ENCODE results near the gene HES2. TPM values are rescaled to one million over a fixed set of nuclear protein-coding genes. Genes with fewer than 3 reads are reported as not detected.

Gene HES2
- total and polyA plus RNA-seq, 4 donors: 0.26 to 5.0 (median 2.7) TPM

DNA sequence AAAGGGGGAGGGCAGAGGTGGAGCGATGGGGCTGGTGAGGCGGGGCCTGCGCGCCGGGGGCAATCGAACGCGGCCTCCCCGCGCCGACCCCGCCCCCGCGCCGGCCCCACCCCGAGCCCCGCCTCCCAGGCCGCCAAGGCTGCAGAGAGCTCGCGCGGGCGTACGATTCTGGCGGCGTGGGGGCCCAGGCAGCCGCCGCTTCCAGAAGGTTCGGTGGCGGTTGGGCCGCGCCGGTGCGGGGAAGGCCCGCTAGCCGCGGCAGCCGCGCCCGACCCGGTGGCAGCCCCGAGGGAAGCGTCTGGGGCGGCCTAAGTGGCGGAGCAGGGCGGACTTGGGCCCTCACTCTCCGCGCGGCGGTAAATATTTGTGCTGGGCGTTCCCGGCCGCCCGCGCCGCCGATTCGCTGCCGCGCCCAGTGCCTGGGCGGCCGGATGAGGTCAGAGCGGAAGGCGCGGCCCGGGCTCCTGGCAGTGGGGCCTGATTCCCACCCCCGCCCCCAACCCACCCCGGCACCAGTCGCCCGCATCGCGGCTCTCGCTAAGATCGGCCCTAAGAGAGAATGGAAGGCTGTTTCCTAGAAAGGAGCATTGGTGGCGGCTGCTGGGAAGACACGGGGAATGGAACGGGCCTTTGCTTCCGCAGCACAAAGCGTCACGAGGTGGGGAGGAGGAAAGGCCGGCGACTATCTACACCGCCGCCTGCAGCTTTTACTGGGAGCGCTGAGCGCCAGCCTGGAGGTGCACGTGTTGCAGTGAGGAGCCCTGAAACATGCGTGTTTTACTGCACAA is 26.1 kb downstream of the HES2 start, which contains the start of gene ACOT7:
TSS of gene ACOT7 (minus strand) at position 368 of the 788 bp plus-strand sequence. CDS start 368 bp downstream, outside the sequence.
- TF ChIP-seq, protein P1, sequence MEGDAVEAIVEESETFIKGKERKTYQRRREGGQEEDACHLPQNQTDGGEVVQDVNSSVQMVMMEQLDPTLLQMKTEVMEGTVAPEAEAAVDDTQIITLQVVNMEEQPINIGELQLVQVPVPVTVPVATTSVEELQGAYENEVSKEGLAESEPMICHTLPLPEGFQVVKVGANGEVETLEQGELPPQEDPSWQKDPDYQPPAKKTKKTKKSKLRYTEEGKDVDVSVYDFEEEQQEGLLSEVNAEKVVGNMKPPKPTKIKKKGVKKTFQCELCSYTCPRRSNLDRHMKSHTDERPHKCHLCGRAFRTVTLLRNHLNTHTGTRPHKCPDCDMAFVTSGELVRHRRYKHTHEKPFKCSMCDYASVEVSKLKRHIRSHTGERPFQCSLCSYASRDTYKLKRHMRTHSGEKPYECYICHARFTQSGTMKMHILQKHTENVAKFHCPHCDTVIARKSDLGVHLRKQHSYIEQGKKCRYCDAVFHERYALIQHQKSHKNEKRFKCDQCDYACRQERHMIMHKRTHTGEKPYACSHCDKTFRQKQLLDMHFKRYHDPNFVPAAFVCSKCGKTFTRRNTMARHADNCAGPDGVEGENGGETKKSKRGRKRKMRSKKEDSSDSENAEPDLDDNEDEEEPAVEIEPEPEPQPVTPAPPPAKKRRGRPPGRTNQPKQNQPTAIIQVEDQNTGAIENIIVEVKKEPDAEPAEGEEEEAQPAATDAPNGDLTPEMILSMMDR (IDR thresholded peaks at IDR 0.05; ENCODE audit: control extremely low read depth, extremely low read depth): no peak
- H3K27me3 ChIP-seq (ENCODE audit: control insufficient read depth in 3 of 3, insufficient read depth in 3 of 3, low read length in 2 of 3): no peaks in the 10 kb centered on the region
- peak; percentile 98 for ATAC-seq (ENCODE audit: insufficient read depth, low FRiP score)

GRCh38 chr1:6392809-6393399 is 26.8 kb downstream of the HES2 start:
- Histone ChIP-seq H3K9me3 (ENCODE audit: control insufficient read depth in 4 of 4, insufficient read depth in 3 of 4, low read length in 3 of 4) (no peaks in the 10 kb centered on the region), H3K4me1 (ENCODE audit: control insufficient read depth in 5 of 5, insufficient read depth in 5 of 5, low read length in 5 of 5) (peaks cover 0 to 16% (median 6%) of the 10 kb centered on the region in 5 donors), H3K27me3 (ENCODE audit: control insufficient read depth in 3 of 3, insufficient read depth in 3 of 3, low read length in 2 of 3) (no peaks in the 10 kb centered on the region), H3K27ac (ENCODE audit: low read depth in 1 of 2, low read length in 1 of 2) (peak overlapping the region in 1 of 2 donors; percentile 74), H3K9ac (ENCODE audit: insufficient read depth in 1 of 2, low read length in 2 of 2) (no peak overlapping the region), H3K4me3 (peak overlapping the region; percentile 73), H3K36me3 (ENCODE audit: control insufficient read depth in 4 of 4, insufficient read depth in 4 of 4, low read length in 4 of 4) (no peaks in the 10 kb centered on the region)
- TF ChIP-seq, protein P1 (IDR thresholded peaks at IDR 0.05; ENCODE audit: control extremely low read depth, extremely low read depth): no peak
- 0 to 1% methylated on average over 28 to 83 of the region's 83 CpGs for WGBS, 2 donors
- ATAC-seq (ENCODE audit: insufficient read depth, low FRiP score) (peak; percentile 11), DNase-seq (no peak)

More for the DNA sequence above, 26.1 kb downstream of the HES2 start, which contains the start of gene ACOT7:
- H3K4me3 ChIP-seq: peak within 1 kb of the TSS; percentile 80
- H3K4me1 ChIP-seq (ENCODE audit: control insufficient read depth in 5 of 5, insufficient read depth in 5 of 5, low read length in 5 of 5): peaks cover 0 to 16% (median 6%) of the 10 kb centered on the region in 5 donors
- peak within 1 kb of the TSS; percentile 61 to 63 for H3K9ac ChIP-seq (ENCODE audit: insufficient read depth in 1 of 2, low read length in 2 of 2)
- H3K36me3 ChIP-seq (ENCODE audit: control insufficient read depth in 4 of 4, insufficient read depth in 4 of 4, low read length in 4 of 4): no peaks in the 10 kb centered on the region
- H3K27ac ChIP-seq (ENCODE audit: low read depth in 1 of 2, low read length in 1 of 2): peak within 1 kb of the TSS; percentile 99 to 100
- H3K9me3 ChIP-seq (ENCODE audit: control insufficient read depth in 4 of 4, insufficient read depth in 3 of 4, low read length in 3 of 4): no peaks in the 10 kb centered on the region
- 0% methylated on average over 45 to 87 of the region's 87 CpGs for WGBS, 2 donors
- DNase-seq: peak; percentile 91 to 94 (median 94)

DNA sequence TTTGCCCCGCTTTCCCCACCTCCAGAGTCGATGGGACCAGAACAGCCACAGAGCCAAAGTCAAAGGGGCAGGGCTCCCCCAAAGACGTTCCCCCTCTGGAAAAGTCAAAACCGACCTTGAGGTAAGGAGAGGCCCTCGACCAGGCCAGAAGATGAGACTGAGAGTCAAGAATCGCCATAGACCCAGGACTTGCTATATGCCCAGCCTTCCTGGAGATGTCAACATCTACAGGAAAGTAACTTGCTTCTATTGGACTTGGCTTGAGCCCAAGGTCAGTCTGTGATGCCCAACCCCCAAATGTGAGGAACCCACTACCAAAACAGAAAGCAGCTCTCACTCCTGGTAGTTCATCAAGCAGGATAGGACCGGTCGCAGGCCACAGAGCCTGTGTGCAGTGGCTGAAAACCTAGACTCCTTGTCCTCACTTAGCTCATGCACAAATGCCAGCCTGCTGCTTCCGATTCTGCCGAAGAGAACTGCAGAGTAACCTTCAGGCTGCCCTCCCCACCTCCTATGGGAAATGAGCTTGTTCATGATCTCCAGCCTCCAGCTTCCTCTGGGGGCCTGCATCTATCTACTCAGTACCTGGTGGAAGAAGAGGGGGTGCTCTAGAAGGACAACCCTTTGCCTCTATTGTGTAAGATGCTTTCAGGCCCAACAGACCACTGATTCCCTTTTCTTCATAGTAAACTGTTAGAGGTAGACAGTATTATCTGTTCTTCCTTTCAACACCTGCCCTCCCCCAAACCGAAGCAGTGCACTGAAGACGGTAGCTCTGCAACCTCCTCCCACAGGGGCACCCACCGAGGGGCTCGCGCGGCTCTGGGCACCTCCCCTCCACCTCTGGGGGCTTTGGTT is 27.5 kb downstream of the HES2 start:
- Histone ChIP-seq H3K9ac (ENCODE audit: insufficient read depth in 1 of 2, low read length in 2 of 2) (no peak overlapping the region), H3K36me3 (ENCODE audit: control insufficient read depth in 4 of 4, insufficient read depth in 4 of 4, low read length in 4 of 4) (no peaks in the 10 kb centered on the region), H3K4me1 (ENCODE audit: control insufficient read depth in 5 of 5, insufficient read depth in 5 of 5, low read length in 5 of 5) (peaks cover 0 to 16% (median 6%) of the 10 kb centered on the region in 5 donors), H3K27me3 (ENCODE audit: control insufficient read depth in 3 of 3, insufficient read depth in 3 of 3, low read length in 2 of 3) (no peaks in the 10 kb centered on the region), H3K27ac (ENCODE audit: low read depth in 1 of 2, low read length in 1 of 2) (no peak overlapping the region), H3K4me3 (peak overlapping the region; percentile 73), H3K9me3 (ENCODE audit: control insufficient read depth in 4 of 4, insufficient read depth in 3 of 4, low read length in 3 of 4) (no peaks in the 10 kb centered on the region)
- TF ChIP-seq, protein P1 (IDR thresholded peaks at IDR 0.05; ENCODE audit: control extremely low read depth, extremely low read depth): no peak
- ATAC-seq (ENCODE audit: insufficient read depth, low FRiP score): no peak
- 31 to 40% methylated on average over 16 of the region's 16 CpGs for WGBS, 2 donors
- peak in 2 of 3 donors; percentile 16 to 26 for DNase-seq

All from lung (tissue), 12 donors.